Stimulated activated CD8-positive, alpha-beta memory T cell treated with anti-CD3 and anti-CD28 coated beads, Interleukin-15, amount 100 ng/mL, for 1 hour (primary cell): ENCODE data around the gene TMEM61.
A peak's percentile ranks its signal among the peaks of the same experiment; 100 is the strongest.
"Not testable (repeated sequence)": the region's sequence is repeated elsewhere in the genome, so short reads cannot be mapped to it uniquely, and the experiment has no call there.

Source experiments
- DNase-seq: peaks from one replicate; pipeline ENCODE4 v3.0.0-alpha.2; 2020; ENCODE audit warnings: low read depth

TMEM61 gene

GRCh38 chr1:55001311-55001710 is 20.9 kb downstream of the TMEM61 start:
- DNase-seq: no peak

DNA sequence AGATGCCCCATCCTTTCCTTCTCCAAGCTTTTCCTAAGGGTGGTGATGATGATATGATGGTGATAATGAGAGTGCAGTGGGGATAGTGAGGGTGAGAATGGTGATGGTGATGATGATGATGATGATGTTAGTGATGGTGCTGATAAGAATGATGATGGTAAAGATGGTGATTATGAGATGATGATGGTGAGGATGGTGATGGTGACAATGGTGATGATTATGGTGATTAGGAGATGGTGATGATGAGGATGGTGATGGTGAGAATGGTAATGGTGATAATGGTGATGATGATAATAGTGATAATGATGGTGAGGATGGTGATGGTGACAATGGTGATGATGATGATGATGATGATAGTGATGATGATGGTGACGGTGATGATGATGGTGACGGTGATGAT is 22.3 kb downstream of the TMEM61 start:
- DNase-seq: no peak

- no peak for DNase-seq
Observed at GRCh38 chr1:55005351-55006140, 25.1 kb downstream of the TMEM61 start.

DNA sequence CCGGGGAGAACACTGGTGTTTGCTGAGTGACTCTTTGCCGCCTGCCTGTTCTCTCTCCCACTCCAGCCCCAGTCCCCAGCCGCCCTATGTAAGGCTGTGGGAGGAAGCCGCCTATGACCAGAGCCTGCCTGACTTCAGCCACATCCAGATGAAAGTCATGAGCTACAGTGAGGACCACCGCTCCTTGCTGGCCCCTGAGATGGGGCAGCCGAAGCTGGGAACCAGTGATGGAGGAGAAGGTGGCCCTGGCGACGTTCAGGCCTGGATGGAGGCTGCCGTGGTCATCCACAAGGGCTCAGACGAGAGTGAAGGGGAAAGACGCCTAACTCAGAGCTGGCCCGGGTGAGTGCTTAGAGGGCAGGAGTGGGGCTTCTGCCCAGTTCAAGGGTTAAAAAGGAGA is 26.5 kb downstream of the TMEM61 start:
- no peak for DNase-seq

GRCh38 chr1:55007625-55008024 is 27.2 kb downstream of the TMEM61 start:
- DNase-seq: no peak

DNA sequence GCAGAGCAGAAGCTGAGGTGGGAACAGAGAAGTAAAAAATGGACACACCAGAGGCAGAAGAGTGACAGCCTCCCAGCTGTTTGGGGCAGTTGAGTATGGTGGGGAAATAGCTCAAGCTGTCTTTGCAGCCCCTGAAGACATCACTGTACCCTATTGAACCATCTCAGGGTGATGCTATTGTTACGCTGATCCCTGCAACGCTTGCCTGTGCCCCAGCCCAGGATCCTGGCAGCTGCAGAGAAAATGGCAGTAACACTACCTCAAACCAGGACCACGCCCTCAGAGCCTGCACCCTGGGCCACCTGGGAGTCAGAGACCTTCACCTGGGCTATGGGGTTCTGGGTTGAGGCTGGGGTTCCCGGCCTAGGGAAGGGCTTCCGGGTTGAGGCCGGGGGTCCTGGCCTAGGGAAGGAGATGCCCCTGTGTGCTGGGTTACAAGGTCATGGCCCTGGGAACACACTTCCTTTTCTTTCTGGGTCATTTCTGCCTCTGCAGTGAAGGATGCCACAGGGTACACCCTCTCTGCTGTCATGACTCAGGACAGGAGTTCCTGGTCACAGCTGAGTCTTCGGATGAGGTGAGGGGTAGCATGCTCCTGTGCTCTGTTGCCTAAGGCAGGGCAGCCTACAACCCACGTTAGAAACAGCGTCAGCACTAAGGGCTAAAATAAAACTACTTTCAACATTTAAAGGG is 29.9 kb downstream of the TMEM61 start:
- no peak for DNase-seq

- DNase-seq: no peak
Observed at GRCh38 chr1:55010887-55011217, 30.4 kb downstream of the TMEM61 start.

DNA sequence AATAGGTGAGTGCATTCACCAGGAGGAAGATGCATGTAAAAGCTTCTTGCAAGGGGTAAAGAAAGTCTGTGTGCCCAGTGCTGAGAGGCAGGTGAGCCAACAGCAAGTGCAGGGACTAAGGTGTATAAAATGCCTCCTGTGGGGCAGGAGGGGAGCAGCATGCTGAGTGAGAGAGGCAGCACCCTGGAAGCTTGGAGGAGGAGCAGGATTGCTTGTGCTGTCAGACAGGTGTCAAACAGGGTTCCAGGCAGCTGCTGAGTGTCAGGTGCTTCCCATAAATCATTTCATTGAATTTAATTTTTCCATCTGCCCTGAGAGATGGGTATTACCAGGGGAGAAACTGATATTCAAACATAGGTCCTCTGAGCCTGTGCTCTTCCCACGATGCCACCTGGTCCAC is 32.2 kb downstream of the TMEM61 start:
- DNase-seq: no peak

- no peak for DNase-seq
Observed at GRCh38 chr1:55015123-55015522, 34.7 kb downstream of the TMEM61 start.

DNA sequence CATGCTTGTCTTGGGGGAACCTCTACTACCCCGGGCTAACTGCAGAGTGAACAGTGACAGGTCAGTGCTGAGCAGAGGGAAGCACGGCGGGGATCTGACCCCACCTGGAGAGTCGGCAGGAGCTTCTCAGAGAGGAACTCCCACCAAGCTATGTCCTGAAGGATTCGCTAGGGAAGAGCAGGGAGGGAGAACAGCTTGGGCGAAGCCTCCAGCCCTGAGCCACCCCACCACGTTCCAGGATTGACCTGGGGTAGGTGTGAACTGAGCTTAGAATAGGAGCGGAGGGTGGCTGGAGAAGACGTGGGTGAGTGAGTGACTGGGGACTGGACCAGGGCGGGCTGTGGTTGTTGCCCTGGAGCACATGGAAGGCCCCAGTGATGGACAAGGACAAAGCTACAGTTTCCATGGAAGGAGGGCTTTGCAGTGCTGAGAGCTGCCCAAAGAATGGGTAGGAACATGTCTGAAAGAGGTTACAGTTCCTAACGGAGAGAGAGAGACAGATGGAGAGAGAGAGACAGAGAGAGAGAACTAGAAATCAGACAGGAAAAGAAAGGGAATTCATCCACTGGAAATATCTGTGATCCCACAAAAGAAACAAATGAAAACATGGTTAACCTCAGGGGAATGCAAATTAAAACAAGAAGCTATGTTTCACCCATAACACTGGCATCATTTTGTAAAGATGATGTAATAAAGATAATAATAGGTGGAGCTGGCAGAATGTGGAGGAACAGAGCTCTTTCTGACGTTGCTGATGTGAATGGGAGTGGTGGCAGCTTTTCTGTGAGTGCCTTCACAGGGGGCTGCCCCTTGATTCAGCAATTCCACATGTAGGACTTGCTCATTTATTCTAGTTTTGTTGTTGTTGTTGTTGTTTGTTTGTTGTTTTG is 35.5 kb downstream of the TMEM61 start:
- DNase-seq: no peak

GRCh38 chr1:55018395-55018794 is 38.0 kb downstream of the TMEM61 start:
- no peak for DNase-seq

DNA sequence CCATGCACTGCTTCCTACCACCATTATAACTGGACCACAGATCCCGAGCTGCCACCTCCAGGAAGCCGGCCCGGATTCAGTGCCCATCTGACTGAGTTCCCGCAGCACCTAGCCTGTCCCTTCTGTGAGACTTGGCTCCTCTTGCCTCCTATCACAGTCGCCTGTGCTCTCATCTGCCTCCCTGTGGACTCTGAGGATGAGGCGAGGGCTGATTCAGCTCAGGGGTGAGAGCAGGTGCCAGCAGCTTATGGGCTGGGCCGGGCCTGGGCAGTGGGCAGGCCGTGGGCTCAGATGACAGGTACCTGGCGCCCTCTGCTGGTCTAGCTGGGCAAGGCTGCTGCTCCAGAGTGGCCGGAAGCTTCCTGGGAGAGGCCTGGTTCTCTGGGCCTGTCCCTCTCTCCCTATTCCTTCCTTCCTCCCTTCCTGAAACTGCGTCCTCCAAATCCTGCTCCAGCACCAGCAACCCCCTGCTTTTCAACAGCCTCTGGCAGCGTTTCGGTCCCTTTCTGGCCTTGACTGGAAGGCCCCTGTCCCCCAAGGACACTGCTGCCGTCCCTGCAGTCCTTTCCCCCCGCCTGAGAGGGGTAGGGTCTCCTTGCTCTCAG is 41.6 kb downstream of the TMEM61 start:
- peak; percentile 24 for DNase-seq

DNA sequence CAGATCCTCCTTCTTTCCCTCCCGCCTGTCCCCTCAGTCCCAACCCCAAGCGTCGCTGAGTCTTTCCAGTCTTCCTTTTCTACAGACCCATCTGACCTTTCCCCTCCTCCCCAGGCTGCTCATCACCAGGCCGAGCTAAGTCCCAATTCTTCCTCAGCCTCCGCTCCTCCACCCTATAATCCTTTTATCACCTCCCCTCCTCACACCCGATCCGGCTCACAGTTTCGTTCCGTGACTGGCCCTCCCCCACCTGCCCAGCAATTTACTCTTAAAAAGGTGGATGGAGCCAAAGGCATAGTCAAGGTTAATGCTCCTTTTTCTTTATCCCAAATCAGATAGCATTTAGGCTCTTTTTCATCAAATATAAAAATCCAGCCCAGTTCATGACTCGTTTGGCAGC is 43.7 kb downstream of the TMEM61 start:
- DNase-seq: not testable (repeated sequence)

- DNase-seq: not testable (repeated sequence)
Observed at GRCh38 chr1:55026682-55027081, 46.3 kb downstream of the TMEM61 start.

GRCh38 chr1:55031098-55031497 is 50.7 kb downstream of the TMEM61 start:
- DNase-seq: not testable (repeated sequence)

DNA sequence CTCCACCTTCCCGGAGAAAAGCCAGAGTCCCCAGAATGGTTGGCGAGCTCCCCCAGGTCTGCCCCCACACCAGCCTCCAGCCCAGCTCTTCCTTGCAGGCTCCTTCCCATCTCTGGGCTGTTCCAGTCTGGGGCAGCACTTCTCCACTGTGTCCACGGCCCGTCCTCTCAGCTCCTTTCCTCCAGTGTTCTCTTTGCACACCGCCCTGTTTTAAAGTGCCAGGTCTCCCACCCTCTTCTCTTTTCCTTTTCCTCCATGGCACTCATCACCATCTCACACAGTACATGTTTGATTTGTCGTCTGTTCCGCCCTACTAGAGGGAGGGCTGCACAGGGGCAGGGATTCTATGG is 52.8 kb downstream of the TMEM61 start:
- DNase-seq: no peak

GRCh38 chr1:55034476-55035133 is 54.2 kb downstream of the TMEM61 start:
- no peak for DNase-seq

DNA sequence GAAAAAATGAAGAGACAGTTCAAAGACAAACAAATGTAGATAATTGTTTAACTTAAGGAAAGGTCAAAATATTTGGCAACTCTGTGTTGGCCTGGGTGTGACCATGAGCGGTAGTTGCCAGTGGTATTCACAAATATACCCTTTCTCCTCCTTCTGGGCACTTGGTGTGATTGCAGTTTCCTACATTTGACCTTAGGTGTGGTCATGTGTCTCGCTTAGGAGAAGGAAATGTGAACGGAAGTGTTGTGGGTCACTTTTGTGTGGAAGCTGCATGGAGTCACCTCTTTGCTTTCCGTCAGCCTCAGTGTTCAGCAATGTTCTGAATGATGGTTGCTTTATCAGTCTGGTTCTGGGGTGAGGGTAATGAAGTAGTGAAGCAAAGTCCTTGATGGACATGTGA is 55.5 kb downstream of the TMEM61 start:
- DNase-seq: no peak

- DNase-seq: no peak
Observed at GRCh38 chr1:55037733-55038551, 57.5 kb downstream of the TMEM61 start.

- no peak for DNase-seq
Observed at GRCh38 chr1:55038552-55038838, 58.1 kb downstream of the TMEM61 start.

DNA sequence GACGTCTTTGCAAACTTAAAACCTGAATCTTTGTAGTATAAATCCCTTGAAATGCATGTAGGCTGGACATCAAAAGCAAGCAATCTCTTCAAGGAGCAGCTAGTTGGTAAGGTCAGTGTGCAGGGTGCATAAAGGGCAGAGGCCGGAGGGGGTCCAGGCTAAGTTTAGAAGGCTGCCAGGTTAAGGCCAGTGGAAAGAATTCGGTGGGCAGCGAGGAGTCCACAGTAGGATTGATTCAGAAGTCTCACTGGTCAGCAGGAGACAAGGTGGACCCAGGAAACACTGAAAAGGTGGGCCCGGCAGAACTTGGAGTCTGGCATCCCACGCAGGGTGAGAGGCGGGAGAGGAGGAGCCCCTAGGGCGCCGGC is 58.5 kb downstream of the TMEM61 start:
- DNase-seq: no peak
